Esophagus muscularis mucosa (tissue), 3 donors: ENCODE measurements around the gene WWC1.

Experiments used
- POLR2A ChIP-seq: fragments of 450-650 bp; IDR thresholded peaks from one replicate; pipeline ENCODE4 v1.6.1; 2017; ENCODE audit warnings: antibody characterized with exemption, moderate library complexity, mild to moderate bottlenecking, low read depth
- TF ChIP-seq, protein P1 (sequence below), 3 experiments: fragments of 200-600 bp in 2 of 3; fragments of 450-650 bp in 1 of 3; sonication (generic) in 2 of 3; IDR thresholded peaks; one replicate each; pipeline ENCODE4 v1.5.1; 2017 to 2019; ENCODE audit warnings: antibody characterized with exemption in 3 of 3, mild to moderate bottlenecking in 2 of 3, moderate library complexity in 1 of 3

DNA sequence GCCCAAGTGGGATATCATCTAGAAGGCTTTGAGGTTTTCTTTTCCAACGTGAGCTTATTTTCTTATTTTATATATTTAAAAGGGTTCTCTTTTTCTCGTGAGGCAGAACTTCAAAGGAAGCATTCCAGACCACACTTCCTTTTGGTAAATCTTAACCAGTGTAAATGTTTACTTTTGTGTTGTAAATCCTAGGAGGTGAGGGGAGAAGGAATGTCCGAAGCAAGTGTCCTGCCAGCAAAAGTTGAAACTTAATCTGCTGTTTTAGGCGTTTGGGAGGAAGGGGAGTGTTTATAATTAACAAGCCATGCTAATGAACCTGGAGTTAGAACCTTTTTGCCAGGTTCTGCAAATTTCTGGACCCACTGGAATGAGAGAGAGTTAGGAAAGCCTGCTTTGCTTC is 37.9 kb downstream of the WWC1 start:
- TF ChIP-seq, protein P1, sequence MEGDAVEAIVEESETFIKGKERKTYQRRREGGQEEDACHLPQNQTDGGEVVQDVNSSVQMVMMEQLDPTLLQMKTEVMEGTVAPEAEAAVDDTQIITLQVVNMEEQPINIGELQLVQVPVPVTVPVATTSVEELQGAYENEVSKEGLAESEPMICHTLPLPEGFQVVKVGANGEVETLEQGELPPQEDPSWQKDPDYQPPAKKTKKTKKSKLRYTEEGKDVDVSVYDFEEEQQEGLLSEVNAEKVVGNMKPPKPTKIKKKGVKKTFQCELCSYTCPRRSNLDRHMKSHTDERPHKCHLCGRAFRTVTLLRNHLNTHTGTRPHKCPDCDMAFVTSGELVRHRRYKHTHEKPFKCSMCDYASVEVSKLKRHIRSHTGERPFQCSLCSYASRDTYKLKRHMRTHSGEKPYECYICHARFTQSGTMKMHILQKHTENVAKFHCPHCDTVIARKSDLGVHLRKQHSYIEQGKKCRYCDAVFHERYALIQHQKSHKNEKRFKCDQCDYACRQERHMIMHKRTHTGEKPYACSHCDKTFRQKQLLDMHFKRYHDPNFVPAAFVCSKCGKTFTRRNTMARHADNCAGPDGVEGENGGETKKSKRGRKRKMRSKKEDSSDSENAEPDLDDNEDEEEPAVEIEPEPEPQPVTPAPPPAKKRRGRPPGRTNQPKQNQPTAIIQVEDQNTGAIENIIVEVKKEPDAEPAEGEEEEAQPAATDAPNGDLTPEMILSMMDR (IDR thresholded peaks at IDR 0.05), result no peak
- TF ChIP-seq POLR2A, result no peak
